Thyroid gland (tissue), 4 donors: ENCODE measurements around the gene LCN10. TPM values are rescaled to one million over a fixed set of nuclear protein-coding genes. Genes with fewer than 3 reads are reported as not detected.
A peak's percentile ranks its signal among the peaks of the same experiment; 100 is the strongest.

Source experiments
- DNase-seq, 2 donors: peaks; one replicate each; pipeline ENCODE4 v3.0.0-alpha.2; 2019
- H3K27ac ChIP-seq, 3 donors: fragments of 200-600 bp; sonication (generic); 1 replicate in 2 of 3; 2 replicates in 1 of 3; pipeline ENCODE4 v1.5.1; 2016 to 2019; ENCODE audit warnings: mild to moderate bottlenecking in 1 of 3, moderate library complexity in 1 of 3
- H3K27me3 ChIP-seq: fragments of 200-600 bp; sonication (generic); one replicate; pipeline ENCODE4 v1.5.1; 2019
- H3K36me3 ChIP-seq, 2 donors: fragments of 200-600 bp; sonication (generic); one replicate each; pipeline ENCODE4 v1.5.1; 2016 to 2019
- H3K4me1 ChIP-seq, 2 donors: fragments of 200-600 bp; sonication (generic); one replicate each; pipeline ENCODE4 v1.5.1; 2017 to 2019
- H3K4me3 ChIP-seq, 3 donors: fragments of 200-600 bp; sonication (generic); replicated peaks in 1 of 3; 1 replicate in 2 of 3; 2 replicates in 1 of 3; pipeline ENCODE4 v1.5.1; 2016; ENCODE audit warnings: mild to moderate bottlenecking in 1 of 3
- H3K9me3 ChIP-seq: fragments of 200-600 bp; sonication (generic); one replicate; pipeline ENCODE4 v1.5.1; 2017
- CTCF ChIP-seq, 6 experiments: fragments of 200-600 bp in 3 of 6; fragments of 450-650 bp in 3 of 6; sonication (generic) in 3 of 6; IDR thresholded peaks; one replicate each; pipeline ENCODE4 v1.5.1; 2016 to 2019; ENCODE audit warnings: antibody characterized with exemption in 6 of 6, mild to moderate bottlenecking in 2 of 6, inconsistent platforms in 1 of 6, moderate library complexity in 1 of 6
- POLR2A ChIP-seq, 2 donors: fragments of 450-650 bp; IDR thresholded peaks; one replicate each; pipeline ENCODE4 v1.6.1; 2017; ENCODE audit warnings: antibody characterized with exemption in 2 of 2, mild to moderate bottlenecking in 2 of 2, moderate library complexity in 1 of 2
- WGBS, 2 donors: methylation state at CpG; one replicate each; pipeline ENCODE4 v1.1.5; 2017; 5-methylcytosine and 5-hydroxymethylcytosine counted together
- intact Hi-C: fragments of 100-400 bp; cut with DNase I; formaldehyde crosslinking; loops from one replicate; pipeline ENCODE4 v1.15.1; 2023
- total RNA-seq, 4 donors: library from RNA; depleted of rRNA; stranded (reverse); fragments of >200 nt; gene quantifications; one replicate each; pipeline ENCODE4 v1.2.3, GENCODE V29; 2016

Gene LCN10
- total RNA-seq, 4 donors from 2014 or later: 5.8 to 10.1 (median 7.1) TPM

- WGBS, 2 donors: 75 to 76% methylated on average over 20 to 21 of the region's 25 CpGs
- intact Hi-C loops: no loop called here
- H3K36me3 ChIP-seq: no peaks in the 10 kb centered on the region
Measured at GRCh38 chr9:136760424-136760823, 17.7 kb upstream of the LCN10 start.

GRCh38 chr9:136759436-136760325 is 16.9 kb upstream of the LCN10 start:
- H3K36me3 ChIP-seq: no peaks in the 10 kb centered on the region
- TF ChIP-seq CTCF (IDR thresholded peaks at IDR 0.05): no peak
- TF ChIP-seq POLR2A (IDR thresholded peaks at IDR 0.05): no peak
- no peaks in the 10 kb centered on the region for H3K9me3 ChIP-seq
- H3K27ac ChIP-seq: no peak overlapping the region
- intact Hi-C loops: no loop called here
- DNase-seq: no peak
- WGBS, 2 donors: 89 to 90% methylated on average over 23 to 24 of the region's 27 CpGs
- no peaks in the 10 kb centered on the region for H3K27me3 ChIP-seq
- H3K4me1 ChIP-seq: peaks cover 9 to 18% of the 10 kb centered on the region in 2 donors
- H3K4me3 ChIP-seq: no peak overlapping the region

More at GRCh38 chr9:136760424-136760823, 17.7 kb upstream of the LCN10 start:
- TF ChIP-seq POLR2A (IDR thresholded peaks at IDR 0.05): no peak
- TF ChIP-seq CTCF (IDR thresholded peaks at IDR 0.05): no peak
- Histone ChIP-seq H3K27ac (no peak overlapping the region), H3K4me3 (no peak overlapping the region), H3K27me3 (no peaks in the 10 kb centered on the region), H3K4me1 (peaks cover 9 to 18% of the 10 kb centered on the region in 2 donors), H3K9me3 (no peaks in the 10 kb centered on the region)
- DNase-seq: no peak

GRCh38 chr9:136759001-136759400 is 16.3 kb upstream of the LCN10 start:
- no peak for TF ChIP-seq CTCF (IDR thresholded peaks at IDR 0.05)
- TF ChIP-seq POLR2A (IDR thresholded peaks at IDR 0.05): no peak
- intact Hi-C loops: no loop called here
- H3K27ac ChIP-seq: no peak overlapping the region
- DNase-seq: no peak
- H3K36me3 ChIP-seq: no peaks in the 10 kb centered on the region
- H3K4me1 ChIP-seq: peaks cover 9 to 18% of the 10 kb centered on the region in 2 donors
- no peak overlapping the region for H3K4me3 ChIP-seq
- no peaks in the 10 kb centered on the region for H3K27me3 ChIP-seq
- no peaks in the 10 kb centered on the region for H3K9me3 ChIP-seq
- WGBS, 2 donors: 77 to 100% methylated on average over 1 to 4 of the region's 9 CpGs

- Histone ChIP-seq H3K4me3 (no peak overlapping the region), H3K27me3 (no peaks in the 10 kb centered on the region), H3K36me3 (no peaks in the 10 kb centered on the region), H3K9me3 (no peaks in the 10 kb centered on the region), H3K27ac (peak overlapping the region; percentile 65 to 79 (median 70)), H3K4me1 (peaks cover 9 to 18% of the 10 kb centered on the region in 2 donors)
- WGBS, 2 donors: 48 to 63% methylated on average over 5 to 6 of the region's 20 CpGs
- intact Hi-C loops: no loop called here
- peak; percentile 45 to 51 for DNase-seq
- TF ChIP-seq POLR2A (IDR thresholded peaks at IDR 0.05) (no peak), CTCF (IDR thresholded peaks at IDR 0.05) (no peak)
Measured at GRCh38 chr9:136757751-136758140, 15.0 kb upstream of the LCN10 start.

- H3K4me1 ChIP-seq: peaks cover 9 to 18% of the 10 kb centered on the region in 2 donors
- no peaks in the 10 kb centered on the region for H3K36me3 ChIP-seq
- DNase-seq: no peak
- TF ChIP-seq POLR2A (IDR thresholded peaks at IDR 0.05) (no peak), CTCF (IDR thresholded peaks at IDR 0.05) (no peak)
- no peaks in the 10 kb centered on the region for H3K9me3 ChIP-seq
- H3K4me3 ChIP-seq: no peak overlapping the region
- peak overlapping the region in 2 of 3 donors; percentile 65 to 70 for H3K27ac ChIP-seq
- H3K27me3 ChIP-seq: no peaks in the 10 kb centered on the region
- intact Hi-C loops: no loop called here
- 92 to 95% methylated on average over 14 to 17 of the region's 20 CpGs for WGBS, 2 donors
Measured at GRCh38 chr9:136757328-136757727, 14.6 kb upstream of the LCN10 start.
